Dendritic cell treated with granulocyte-macrophage colony-stimulating factor and Interleukin-4, amounts not matched to agents 40 ng/mL and 50 ng/mL, for 4 days (primary cell): ENCODE results near the gene ZNF80.

Experiments
- H3K27ac Mint-ChIP-seq: one replicate; pipeline ENCODE4 v1.8.0; 2022; ENCODE audit warnings: mild to moderate bottlenecking, mixed read lengths
- H3K27me3 Mint-ChIP-seq: one replicate; pipeline ENCODE4 v1.8.0; 2022; ENCODE audit warnings: mild to moderate bottlenecking, mixed read lengths
- H3K36me3 Mint-ChIP-seq: one replicate; pipeline ENCODE4 v1.8.0; 2022; ENCODE audit warnings: low read depth, mixed read lengths
- H3K4me1 Mint-ChIP-seq: one replicate; pipeline ENCODE4 v1.8.0; 2022; ENCODE audit warnings: low read depth, mixed read lengths
- H3K4me3 Mint-ChIP-seq: one replicate; pipeline ENCODE4 v1.8.0; 2022; ENCODE audit warnings: mild to moderate bottlenecking, moderate library complexity, mixed read lengths
- H3K9me3 Mint-ChIP-seq: one replicate; pipeline ENCODE4 v1.8.0; 2022; ENCODE audit warnings: mixed read lengths
- intact Hi-C: fragments of 100-400 bp; cut with micrococcal nuclease; formaldehyde crosslinking; loops from one replicate; pipeline ENCODE4 v1.15.0; 2022

Gene ZNF80

GRCh38 chr3:114213627-114214541 is 23.5 kb downstream of the ZNF80 start:
- H3K4me3 Mint-ChIP-seq: no peak overlapping the region
- no peaks in the 10 kb centered on the region for H3K27me3 Mint-ChIP-seq
- no peak overlapping the region for H3K27ac Mint-ChIP-seq
- H3K9me3 Mint-ChIP-seq: no peaks in the 10 kb centered on the region
- no peaks in the 10 kb centered on the region for H3K4me1 Mint-ChIP-seq
- no peaks in the 10 kb centered on the region for H3K36me3 Mint-ChIP-seq
- intact Hi-C loops: no loop called here

- intact Hi-C loops: no loop called here
- Mint-ChIP-seq H3K4me1 (no peaks in the 10 kb centered on the region), H3K27ac (no peak overlapping the region), H3K36me3 (no peaks in the 10 kb centered on the region), H3K9me3 (no peaks in the 10 kb centered on the region), H3K4me3 (no peak overlapping the region), H3K27me3 (no peaks in the 10 kb centered on the region)
These were observed 24.1 kb downstream of the ZNF80 start for GRCh38 chr3:114213292-114213626.

GRCh38 chr3:114212646-114213045 is 24.7 kb downstream of the ZNF80 start:
- intact Hi-C loops: no loop called here
- no peak overlapping the region for H3K27ac Mint-ChIP-seq
- no peaks in the 10 kb centered on the region for H3K4me1 Mint-ChIP-seq
- H3K36me3 Mint-ChIP-seq: no peaks in the 10 kb centered on the region
- no peak overlapping the region for H3K4me3 Mint-ChIP-seq
- H3K27me3 Mint-ChIP-seq: no peaks in the 10 kb centered on the region
- H3K9me3 Mint-ChIP-seq: no peaks in the 10 kb centered on the region

- Mint-ChIP-seq H3K36me3 (no peaks in the 10 kb centered on the region), H3K4me1 (no peaks in the 10 kb centered on the region), H3K27me3 (no peaks in the 10 kb centered on the region), H3K9me3 (no peaks in the 10 kb centered on the region), H3K4me3 (no peak overlapping the region), H3K27ac (no peak overlapping the region)
- intact Hi-C loops: no loop called here
These were observed 29.6 kb downstream of the ZNF80 start for GRCh38 chr3:114207768-114208167.

- intact Hi-C loops: no loop called here
- Mint-ChIP-seq H3K27ac (no peak overlapping the region), H3K36me3 (no peaks in the 10 kb centered on the region), H3K9me3 (no peaks in the 10 kb centered on the region), H3K27me3 (no peaks in the 10 kb centered on the region), H3K4me1 (no peaks in the 10 kb centered on the region), H3K4me3 (no peak overlapping the region)
These were observed 31.0 kb downstream of the ZNF80 start for GRCh38 chr3:114206342-114206741.

GRCh38 chr3:114205541-114205940 is 31.8 kb downstream of the ZNF80 start:
- Mint-ChIP-seq H3K27ac (no peak overlapping the region), H3K4me3 (no peak overlapping the region), H3K27me3 (no peaks in the 10 kb centered on the region), H3K4me1 (no peaks in the 10 kb centered on the region), H3K9me3 (no peaks in the 10 kb centered on the region), H3K36me3 (no peaks in the 10 kb centered on the region)
- intact Hi-C loops: no loop called here

GRCh38 chr3:114194750-114195149 is 42.6 kb downstream of the ZNF80 start:
- Mint-ChIP-seq H3K4me3 (no peak overlapping the region), H3K27ac (no peak overlapping the region), H3K27me3 (no peaks in the 10 kb centered on the region), H3K36me3 (no peaks in the 10 kb centered on the region), H3K9me3 (no peaks in the 10 kb centered on the region), H3K4me1 (no peaks in the 10 kb centered on the region)
- intact Hi-C loops: no loop called here

- H3K4me3 Mint-ChIP-seq: no peak overlapping the region
- intact Hi-C loops: no loop called here
- H3K27me3 Mint-ChIP-seq: no peaks in the 10 kb centered on the region
- no peak overlapping the region for H3K27ac Mint-ChIP-seq
- H3K36me3 Mint-ChIP-seq: no peaks in the 10 kb centered on the region
- H3K4me1 Mint-ChIP-seq: no peaks in the 10 kb centered on the region
- H3K9me3 Mint-ChIP-seq: no peaks in the 10 kb centered on the region
These were observed 45.2 kb downstream of the ZNF80 start for GRCh38 chr3:114192136-114192535.

GRCh38 chr3:114186501-114186900 is 50.9 kb downstream of the ZNF80 start:
- H3K27ac Mint-ChIP-seq: no peak overlapping the region
- H3K9me3 Mint-ChIP-seq: peaks cover 11% of the 10 kb centered on the region
- no peak overlapping the region for H3K4me3 Mint-ChIP-seq
- H3K27me3 Mint-ChIP-seq: peaks cover 4% of the 10 kb centered on the region
- H3K36me3 Mint-ChIP-seq: no peaks in the 10 kb centered on the region
- no peaks in the 10 kb centered on the region for H3K4me1 Mint-ChIP-seq
- intact Hi-C loops: no loop called here
